NB4 (cell line): ENCODE data around the gene ZKSCAN2.

ENCODE experiments used
- DNase-seq: peaks from one replicate; pipeline ENCODE4 v3.0.0; 2010; ENCODE audit warnings: low read depth
- H3K4me3 ChIP-seq: one replicate; pipeline ENCODE4 v1.5.1; 2011; ENCODE audit warnings: mild to moderate bottlenecking, low read depth, low read length, moderate library complexity
- CTCF ChIP-seq: IDR thresholded peaks from one replicate; pipeline ENCODE4 v1.5.1; 2012; ENCODE audit warnings: low read depth, low read length
- MAX ChIP-seq: IDR thresholded peaks from 2 replicates; pipeline ENCODE4 v1.6.1; 2011; ENCODE audit warnings: low read depth, low read length
- MYC ChIP-seq: IDR thresholded peaks from 2 replicates; pipeline ENCODE4 v1.6.1; 2011; ENCODE audit warnings: low read depth, low read length
- POLR2A ChIP-seq: IDR thresholded peaks from 2 replicates; pipeline ENCODE4 v1.6.1; 2011; ENCODE audit warnings: mild to moderate bottlenecking; ENCODE audit not compliant: insufficient read length; ENCODE audit errors: extremely low read depth

ZKSCAN2 gene

GRCh38 chr16:25264597-25264996, 7.0 kb upstream of the ZKSCAN2 start:
- no peak for TF ChIP-seq MYC
- TF ChIP-seq MAX: no peak
- no peak for TF ChIP-seq CTCF
- no peak for TF ChIP-seq POLR2A
- DNase-seq: peak; percentile 30
- no peak overlapping the region for H3K4me3 ChIP-seq

DNA sequence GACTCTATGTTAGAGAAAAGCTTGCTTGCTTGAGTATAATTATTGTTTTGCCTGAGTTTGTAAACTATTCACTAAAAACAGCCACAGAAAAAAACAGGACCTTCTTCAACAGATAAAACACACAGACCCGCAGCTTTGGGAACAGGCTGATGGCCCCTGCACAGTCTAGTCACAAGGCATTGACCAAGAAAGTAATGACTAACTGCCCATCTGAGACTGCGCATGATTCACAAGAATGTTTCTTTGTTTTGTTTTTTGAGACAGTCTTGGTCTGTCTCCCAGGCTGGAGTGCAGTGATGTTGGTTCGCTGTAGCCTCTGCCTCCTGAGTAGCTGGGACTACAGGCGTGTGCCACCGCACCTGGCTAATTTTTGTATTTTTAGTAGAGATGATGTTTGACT, 2.8 kb upstream of the ZKSCAN2 start:
- no peak for DNase-seq
- TF ChIP-seq CTCF (no peak), POLR2A (no peak), MYC (no peak), MAX (no peak)
- no peak overlapping the region for H3K4me3 ChIP-seq

DNA sequence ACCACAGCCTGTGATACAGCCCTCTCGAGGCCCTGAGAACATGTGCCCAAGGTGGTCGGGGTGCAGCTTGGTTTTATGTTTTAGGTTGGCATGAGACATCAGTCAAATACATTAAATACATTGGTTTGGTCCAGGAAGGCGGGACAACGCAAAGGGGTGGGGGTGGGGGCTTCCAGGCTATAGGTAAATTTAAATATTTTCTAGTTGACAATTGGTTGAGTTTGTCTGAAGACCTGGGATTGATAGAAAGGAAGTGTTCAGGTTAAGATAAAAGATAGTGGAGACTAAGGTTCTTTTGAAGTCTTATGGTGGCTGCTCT, 1.2 kb upstream of the ZKSCAN2 start:
- DNase-seq: no peak
- peak overlapping the region; percentile 96 for H3K4me3 ChIP-seq
- TF ChIP-seq POLR2A (no peak), CTCF (no peak), MAX (no peak), MYC (no peak)

GRCh38 chr16:25257956-25258860, 563 bp upstream of the ZKSCAN2 start:
- TF ChIP-seq MAX (peak; percentile 64), CTCF (no peak), MYC (peak; percentile 91), POLR2A (peak; percentile 37)
- peak; percentile 92 for DNase-seq
- peak overlapping the region; percentile 96 for H3K4me3 ChIP-seq

- no peak for TF ChIP-seq POLR2A
- no peak for TF ChIP-seq MYC
- peak; percentile 14 for TF ChIP-seq CTCF
- DNase-seq: peak; percentile 46
- peak overlapping the region; percentile 72 for H3K4me3 ChIP-seq
Observed at GRCh38 chr16:25256695-25257469, 763 bp downstream of the ZKSCAN2 start.
